ENCODE results near the gene POLR3E. TPM values are rescaled to one million over a fixed set of nuclear protein-coding genes. Genes with fewer than 3 reads are reported as not detected.

POLR3E gene
- polyA plus RNA-seq, 1 experiment: 60.9 TPM

DNA sequence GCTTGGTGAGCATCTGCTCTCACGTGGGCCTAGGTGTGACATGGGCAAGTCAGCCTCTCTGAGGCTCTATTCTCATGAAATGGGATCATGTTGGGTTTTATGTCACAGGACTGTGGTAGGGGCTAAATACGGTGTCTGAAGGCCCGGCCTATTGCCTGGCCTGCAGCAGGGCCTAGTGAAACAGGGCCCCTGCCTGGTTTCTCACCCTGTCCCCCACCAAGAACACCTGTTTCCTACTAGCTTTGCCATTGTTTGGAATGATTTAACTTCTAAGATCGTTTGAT is 29.1 kb downstream of the POLR3E start:
- Histone ChIP-seq H3K36me3 (ENCODE audit: control insufficient read depth, insufficient read depth, low read length) (peaks cover 37% of the 10 kb centered on the region), H3K4me3 (ENCODE audit: low read depth, low read length) (no peak overlapping the region), H3K27me3 (ENCODE audit: control insufficient read depth, insufficient read depth, low read length) (no peaks in the 10 kb centered on the region)
- no peak for DNase-seq (ENCODE audit: low read depth)
- ChIA-PET POLR2A (no interaction called here), CTCF (no interaction called here)
- no peak for TF ChIP-seq CTCF (IDR thresholded peaks at IDR 0.05; ENCODE audit: insufficient read depth, low read depth, low read length)

GRCh38 chr16:22326771-22327445 is 29.7 kb downstream of the POLR3E start:
- Histone ChIP-seq H3K27me3 (ENCODE audit: control insufficient read depth, insufficient read depth, low read length) (no peaks in the 10 kb centered on the region), H3K4me3 (ENCODE audit: low read depth, low read length) (no peak overlapping the region), H3K36me3 (ENCODE audit: control insufficient read depth, insufficient read depth, low read length) (peaks cover 32% of the 10 kb centered on the region)
- ChIA-PET POLR2A (no interaction called here), CTCF (interaction anchor here (1.1 to 1.3 kb wide), 2 partner anchors 8 to 11 kb away, joined by 3 read pairs; no protein-coding TSS in a partner anchor)
- DNase-seq (ENCODE audit: low read depth): no peak
- TF ChIP-seq CTCF (IDR thresholded peaks at IDR 0.05; ENCODE audit: insufficient read depth, low read depth, low read length): no peak

- CTCF ChIA-PET: interaction anchor here (1.1 to 1.3 kb wide), 2 partner anchors 9 to 10 kb away, joined by 3 read pairs; no protein-coding TSS in a partner anchor
- H3K36me3 ChIP-seq (ENCODE audit: control insufficient read depth, insufficient read depth, low read length): peaks cover 31% of the 10 kb centered on the region
- H3K4me3 ChIP-seq (ENCODE audit: low read depth, low read length): no peak overlapping the region
- DNase-seq (ENCODE audit: low read depth): no peak
- POLR2A ChIA-PET: no interaction called here
- TF ChIP-seq CTCF (IDR thresholded peaks at IDR 0.05; ENCODE audit: insufficient read depth, low read depth, low read length): no peak
- H3K27me3 ChIP-seq (ENCODE audit: control insufficient read depth, insufficient read depth, low read length): no peaks in the 10 kb centered on the region
These were observed 30.2 kb downstream of the POLR3E start for GRCh38 chr16:22327446-22327775.

DNA sequence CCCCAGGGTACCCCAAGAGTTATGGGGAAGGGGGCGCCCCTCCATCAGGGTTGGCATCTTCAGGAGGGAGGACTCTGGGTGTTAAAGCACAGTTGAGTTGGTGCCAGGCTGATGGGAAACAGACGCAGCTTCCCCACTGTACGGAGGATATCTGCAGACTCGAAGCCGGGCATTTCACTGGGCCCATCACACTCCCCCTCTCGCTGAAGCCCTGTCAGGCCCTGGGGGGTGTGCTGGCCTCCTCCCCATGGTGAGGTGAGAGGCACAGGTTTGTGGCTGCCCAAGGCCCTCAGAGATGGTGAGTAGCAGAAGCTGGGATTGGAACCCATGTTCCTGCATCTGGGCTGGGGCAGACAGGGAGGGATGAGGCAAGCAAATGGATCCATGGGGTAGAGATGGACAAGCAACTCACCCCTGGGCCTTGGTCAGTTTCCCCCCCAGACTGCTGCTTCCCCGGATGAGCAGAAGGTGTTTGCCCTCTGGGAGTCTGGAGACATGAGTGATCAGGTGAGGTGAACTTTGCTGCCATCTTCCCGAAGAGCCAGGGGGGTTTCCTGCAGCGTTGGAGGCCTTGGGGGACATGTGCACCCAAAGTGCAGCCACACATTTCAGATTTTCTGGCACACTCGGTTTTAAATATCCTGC is 31.0 kb downstream of the POLR3E start:
- H3K36me3 ChIP-seq (ENCODE audit: control insufficient read depth, insufficient read depth, low read length): peaks cover 30% of the 10 kb centered on the region
- H3K27me3 ChIP-seq (ENCODE audit: control insufficient read depth, insufficient read depth, low read length): no peaks in the 10 kb centered on the region
- no peak for TF ChIP-seq CTCF (IDR thresholded peaks at IDR 0.05; ENCODE audit: insufficient read depth, low read depth, low read length)
- ChIA-PET CTCF (interaction anchor here (1.0 to 1.5 kb wide), 4 partner anchors 9 to 22 kb away, joined by 3 to 5 read pairs (median 3); no protein-coding TSS in a partner anchor), POLR2A (no interaction called here)
- no peak for DNase-seq (ENCODE audit: low read depth)
- H3K4me3 ChIP-seq (ENCODE audit: low read depth, low read length): no peak overlapping the region

- ChIA-PET CTCF (interaction anchor here (1.0 to 1.9 kb wide), 3 partner anchors 8 to 21 kb away, joined by 3 to 5 read pairs (median 5); no protein-coding TSS in a partner anchor), POLR2A (no interaction called here)
- H3K4me3 ChIP-seq (ENCODE audit: low read depth, low read length): no peak overlapping the region
- peaks cover 29% of the 10 kb centered on the region for H3K36me3 ChIP-seq (ENCODE audit: control insufficient read depth, insufficient read depth, low read length)
- H3K27me3 ChIP-seq (ENCODE audit: control insufficient read depth, insufficient read depth, low read length): no peaks in the 10 kb centered on the region
- no peak for DNase-seq (ENCODE audit: low read depth)
- TF ChIP-seq CTCF (IDR thresholded peaks at IDR 0.05; ENCODE audit: insufficient read depth, low read depth, low read length): no peak
These were observed 32.0 kb downstream of the POLR3E start for GRCh38 chr16:22329199-22329695.
